AG09319 (cell line): Measurements from ENCODE around the gene CLSTN1.

Experiments used
- DNase-seq: peaks from one replicate; pipeline ENCODE4 v3.0.0-alpha.2; 2010; ENCODE audit warnings: low read depth; ENCODE audit errors: extremely low read depth
- CTCF ChIP-seq: IDR thresholded peaks from 2 replicates; pipeline ENCODE4 v1.5.1; 2011; ENCODE audit warnings: low read depth, mild to moderate bottlenecking, inconsistent platforms, low read length, moderate library complexity

The CLSTN1 gene

GRCh38 chr1:9723926-9724325 is 99.8 kb downstream of the CLSTN1 start:
- no peak for TF ChIP-seq CTCF

GRCh38 chr1:9723068-9723805 is 100.5 kb downstream of the CLSTN1 start:
- no peak for TF ChIP-seq CTCF
- DNase-seq = no peak

More at GRCh38 chr1:9723926-9724325, 99.8 kb downstream of the CLSTN1 start:
- no peak for DNase-seq

- no peak for DNase-seq
- no peak for TF ChIP-seq CTCF
These were observed 101.4 kb downstream of the CLSTN1 start for GRCh38 chr1:9722378-9722749.

GRCh38 chr1:9721606-9722377 is 102.0 kb downstream of the CLSTN1 start:
- peak; percentile 47 for TF ChIP-seq CTCF
- no peak for DNase-seq

GRCh38 chr1:9720785-9721605 is 102.8 kb downstream of the CLSTN1 start:
- no peak for DNase-seq
- no peak for TF ChIP-seq CTCF

- no peak for TF ChIP-seq CTCF
- no peak for DNase-seq
These were observed 103.6 kb downstream of the CLSTN1 start for GRCh38 chr1:9719978-9720722.
